Stomach smooth muscle (tissue), 2 donors: ENCODE data around the gene ATP13A1.
A peak's percentile ranks its signal among the peaks of the same experiment; 100 is the strongest.

Experiments
- H3K27ac ChIP-seq: one replicate; pipeline ENCODE4 v1.7.0; 2013; ENCODE audit warnings: mild to moderate bottlenecking, low read length, inconsistent platforms
- H3K27me3 ChIP-seq, 2 donors: one replicate each; pipeline ENCODE4 v1.7.0; 2013; ENCODE audit warnings: low read length in 2 of 2; ENCODE audit not compliant: insufficient read depth in 2 of 2, control insufficient read depth in 1 of 2
- H3K36me3 ChIP-seq, 2 donors: one replicate each; pipeline ENCODE4 v1.7.0; 2013; ENCODE audit warnings: low read length in 2 of 2; ENCODE audit not compliant: control insufficient read depth in 2 of 2, insufficient read depth in 2 of 2
- H3K4me1 ChIP-seq: one replicate; pipeline ENCODE4 v1.7.0; 2013; ENCODE audit warnings: low read length; ENCODE audit not compliant: control insufficient read depth, insufficient read depth
- H3K4me3 ChIP-seq, 2 donors: one replicate each; pipeline ENCODE4 v1.7.0; 2013; ENCODE audit warnings: low read length in 2 of 2
- H3K9ac ChIP-seq, 2 donors: one replicate each; pipeline ENCODE4 v1.7.0; 2013; ENCODE audit warnings: low read length in 2 of 2, mild to moderate bottlenecking in 1 of 2
- H3K9me3 ChIP-seq, 2 donors: one replicate each; pipeline ENCODE4 v1.7.0; 2013; ENCODE audit warnings: low read length in 2 of 2; ENCODE audit not compliant: control insufficient read depth in 2 of 2
- donor health status: healthy.
- donor health status: Pancreatic carcinoma.

The ATP13A1 gene

DNA sequence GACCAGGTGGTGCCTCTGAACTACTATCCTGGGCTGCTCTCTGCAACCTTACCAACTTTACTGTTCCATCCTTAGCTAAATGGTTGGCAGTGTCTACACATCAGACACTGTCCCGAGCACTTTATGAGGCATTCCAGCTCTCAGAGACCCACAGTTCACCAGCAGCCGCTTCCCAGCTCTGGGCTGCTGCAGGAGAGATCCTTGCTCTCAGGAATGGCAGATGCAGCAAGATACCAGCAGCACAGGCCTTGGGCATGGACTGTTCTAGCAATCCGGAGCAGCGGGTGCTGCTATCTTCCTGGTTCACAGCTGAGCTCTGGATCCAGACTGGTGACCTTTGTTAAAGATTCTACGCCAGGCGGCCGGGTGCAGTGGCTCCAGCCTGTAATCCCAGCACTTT is 32.1 kb downstream of the ATP13A1 start:
- peaks cover 0 to 2% of the 10 kb centered on the region in 2 donors for H3K36me3 ChIP-seq
- no peak overlapping the region for H3K9ac ChIP-seq
- no peaks in the 10 kb centered on the region for H3K9me3 ChIP-seq
- peaks cover 7% of the 10 kb centered on the region for H3K4me1 ChIP-seq
- no peak overlapping the region for H3K27ac ChIP-seq
- H3K4me3 ChIP-seq = no peak overlapping the region
- peaks cover 9 to 21% of the 10 kb centered on the region in 2 donors for H3K27me3 ChIP-seq

- Histone ChIP-seq H3K27me3 (peaks cover 9 to 21% of the 10 kb centered on the region in 2 donors), H3K4me1 (peaks cover 7% of the 10 kb centered on the region), H3K4me3 (no peak overlapping the region), H3K36me3 (peaks cover 0 to 2% of the 10 kb centered on the region in 2 donors), H3K9me3 (no peaks in the 10 kb centered on the region), H3K27ac (no peak overlapping the region), H3K9ac (no peak overlapping the region)
Measured at GRCh38 chr19:19630426-19630825, 33.0 kb downstream of the ATP13A1 start.

GRCh38 chr19:19630062-19630414 is 33.4 kb downstream of the ATP13A1 start:
- H3K4me1 ChIP-seq = peaks cover 7% of the 10 kb centered on the region
- no peak overlapping the region for H3K4me3 ChIP-seq
- peaks cover 0 to 2% of the 10 kb centered on the region in 2 donors for H3K36me3 ChIP-seq
- no peaks in the 10 kb centered on the region for H3K9me3 ChIP-seq
- no peak overlapping the region for H3K27ac ChIP-seq
- peaks cover 9 to 21% of the 10 kb centered on the region in 2 donors for H3K27me3 ChIP-seq
- no peak overlapping the region for H3K9ac ChIP-seq

- Histone ChIP-seq H3K36me3 (no peaks in the 10 kb centered on the region), H3K9ac (no peak overlapping the region), H3K9me3 (no peaks in the 10 kb centered on the region), H3K27me3 (peaks cover 9 to 21% of the 10 kb centered on the region in 2 donors), H3K27ac (no peak overlapping the region), H3K4me3 (no peak overlapping the region), H3K4me1 (peaks cover 7% of the 10 kb centered on the region)
Measured at GRCh38 chr19:19628501-19629134, 34.9 kb downstream of the ATP13A1 start.

DNA sequence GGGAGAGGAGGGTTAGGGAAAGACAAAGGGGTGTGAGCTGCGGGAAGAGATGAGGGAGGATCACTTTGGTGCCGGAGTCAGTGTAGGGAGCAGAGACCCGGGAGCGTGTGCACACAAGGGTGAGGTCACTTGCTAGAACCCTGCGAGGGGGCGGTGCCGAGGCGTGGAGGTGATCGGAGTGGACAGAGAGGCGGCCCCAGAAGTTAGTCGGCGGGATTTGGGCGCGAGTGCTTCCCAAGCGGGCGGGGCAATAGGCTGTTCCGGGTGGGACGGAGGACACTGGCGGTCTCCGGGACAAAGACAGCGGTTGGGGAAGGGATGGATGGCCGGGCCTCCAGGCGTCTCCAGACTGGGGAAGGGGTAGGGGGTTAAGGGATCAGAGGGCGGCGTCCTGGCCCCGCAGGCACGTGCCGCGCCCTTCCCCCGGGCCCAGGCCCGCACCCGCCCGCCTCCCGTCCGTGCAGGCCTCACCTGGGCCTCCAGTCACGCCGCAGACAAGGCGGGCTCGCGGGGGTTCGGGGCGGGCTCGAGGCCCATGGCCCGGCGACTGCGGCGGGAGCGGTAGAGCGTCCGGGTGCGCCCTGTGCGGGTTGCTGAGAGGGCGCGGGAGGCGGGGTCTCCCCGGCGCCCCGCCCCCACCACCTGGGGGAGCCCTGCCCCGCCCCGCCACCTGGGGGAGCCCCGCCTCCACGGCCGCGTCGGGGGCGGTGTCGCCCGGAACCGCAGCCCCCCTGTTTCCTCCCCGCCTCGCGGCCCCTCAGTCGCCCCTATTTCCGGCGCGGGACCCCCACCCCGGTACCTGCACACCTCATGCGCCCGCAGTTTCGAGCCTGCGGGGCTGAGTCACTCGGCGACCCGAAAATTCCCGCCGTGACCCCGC is 35.6 kb downstream of the ATP13A1 start, which contains the start of gene LPAR2:
TSS of gene LPAR2 (minus strand) at position 600 of the 880 bp plus-strand sequence. CDS start 945 bp downstream, outside the sequence.
- Histone ChIP-seq H3K27ac (no peak within 1 kb of the TSS), H3K36me3 (no peaks in the 10 kb centered on the region), H3K9me3 (no peaks in the 10 kb centered on the region), H3K9ac (no peak within 1 kb of the TSS), H3K4me3 (peak within 1 kb of the TSS in 1 of 2 donors; percentile 52), H3K27me3 (peaks cover 9 to 21% of the 10 kb centered on the region in 2 donors), H3K4me1 (peaks cover 7% of the 10 kb centered on the region)

DNA sequence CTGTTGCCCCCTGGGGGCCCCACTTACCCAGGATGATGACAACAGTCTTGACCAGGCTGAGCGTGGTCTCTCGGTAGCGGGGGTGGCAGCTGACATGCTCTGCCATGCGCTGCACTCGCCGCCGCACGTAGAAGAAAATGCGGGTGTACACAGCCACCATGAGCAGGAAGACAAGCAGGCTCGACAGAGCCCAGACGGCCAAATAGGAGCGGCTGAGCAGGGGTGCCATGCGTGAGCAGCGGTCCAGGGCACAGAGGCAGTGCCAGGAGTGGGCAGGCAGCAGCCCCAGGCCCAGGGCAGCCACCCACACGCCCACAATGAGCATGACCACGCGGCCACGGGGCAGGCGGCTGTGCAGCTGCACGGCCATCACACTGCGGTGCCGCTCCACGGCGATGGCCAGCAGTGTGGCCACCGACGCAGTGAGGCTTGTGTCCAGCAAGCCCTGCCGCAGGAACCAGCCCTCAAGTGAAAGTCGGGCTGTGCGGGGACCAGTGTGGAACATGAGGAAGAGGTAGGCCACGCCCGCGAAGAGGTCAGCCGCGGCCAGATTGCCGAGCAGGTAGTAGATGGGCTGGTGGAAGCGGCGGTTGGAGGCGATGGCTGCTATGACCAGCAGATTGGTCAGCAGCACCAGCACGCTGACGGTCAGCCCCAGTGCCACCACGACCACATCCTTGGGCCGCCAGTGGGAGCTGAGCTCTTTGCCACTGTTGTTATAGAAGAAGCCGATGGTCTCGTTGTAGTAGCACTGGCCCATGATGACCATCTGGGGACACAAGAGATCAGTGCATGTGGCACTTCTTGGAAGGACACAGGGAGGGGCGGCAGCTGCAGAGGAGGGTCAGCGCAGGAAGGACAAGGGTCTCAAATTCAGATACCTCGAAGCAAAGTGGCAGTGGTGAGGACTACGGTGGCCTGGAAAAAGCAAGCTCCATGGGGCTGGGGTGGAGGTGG is 36.7 kb downstream of the ATP13A1 start:
- Histone ChIP-seq H3K4me1 (peaks cover 7% of the 10 kb centered on the region), H3K9me3 (no peaks in the 10 kb centered on the region), H3K36me3 (no peaks in the 10 kb centered on the region), H3K4me3 (no peak overlapping the region), H3K27ac (no peak overlapping the region), H3K9ac (no peak overlapping the region), H3K27me3 (peaks cover 9 to 21% of the 10 kb centered on the region in 2 donors)

- Histone ChIP-seq H3K9me3 (no peaks in the 10 kb centered on the region), H3K27ac (no peak overlapping the region), H3K36me3 (no peaks in the 10 kb centered on the region), H3K9ac (no peak overlapping the region), H3K4me3 (no peak overlapping the region), H3K4me1 (peaks cover 7% of the 10 kb centered on the region), H3K27me3 (peaks cover 11 to 24% of the 10 kb centered on the region in 2 donors)
Measured at GRCh38 chr19:19624032-19624570, 39.4 kb downstream of the ATP13A1 start.

DNA sequence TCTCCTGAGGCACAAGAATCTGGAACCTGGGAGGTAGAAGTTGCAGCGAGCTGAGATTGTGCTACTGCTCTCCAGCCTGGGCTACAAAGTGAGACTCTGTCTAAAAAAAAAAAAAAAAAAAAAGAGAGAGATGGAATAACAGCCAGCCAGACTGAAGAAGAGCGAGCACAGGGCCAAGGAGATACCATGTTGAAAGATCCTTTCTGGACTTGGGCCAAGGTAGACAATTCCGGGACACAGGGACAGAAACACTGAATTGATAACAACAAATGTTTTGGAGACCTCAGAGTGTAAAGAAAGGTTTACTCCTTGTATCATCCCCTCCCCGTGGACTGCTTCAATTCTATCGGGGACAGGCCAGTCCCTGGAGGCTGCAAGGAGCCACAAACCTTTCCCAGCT is 40.1 kb downstream of the ATP13A1 start:
- Histone ChIP-seq H3K9me3 (no peaks in the 10 kb centered on the region), H3K36me3 (no peaks in the 10 kb centered on the region), H3K27me3 (peaks cover 10 to 24% of the 10 kb centered on the region in 2 donors), H3K4me3 (no peak overlapping the region), H3K9ac (no peak overlapping the region), H3K27ac (no peak overlapping the region), H3K4me1 (peaks cover 6% of the 10 kb centered on the region)

DNA sequence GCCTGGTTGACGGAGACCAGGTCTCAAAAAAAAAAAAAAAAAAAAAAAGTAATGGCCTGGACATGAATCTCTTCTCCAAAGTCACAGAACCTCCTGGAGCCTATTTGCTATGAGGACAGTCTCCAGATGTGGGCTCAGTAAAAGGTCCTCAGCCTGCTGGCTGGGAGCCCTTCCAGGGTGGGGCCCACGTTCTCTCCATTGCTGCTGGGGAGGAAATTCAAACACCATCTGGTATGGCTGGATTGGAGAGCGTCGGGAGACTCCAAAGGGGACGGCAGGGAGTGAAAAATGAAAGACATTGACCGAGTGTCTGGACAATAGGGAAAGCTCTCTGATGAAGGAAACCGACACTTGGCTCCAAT is 43.6 kb downstream of the ATP13A1 start:
- peaks cover 18 to 24% of the 10 kb centered on the region in 2 donors for H3K27me3 ChIP-seq
- no peaks in the 10 kb centered on the region for H3K9me3 ChIP-seq
- H3K9ac ChIP-seq = no peak overlapping the region
- H3K4me1 ChIP-seq = peaks cover 4% of the 10 kb centered on the region
- H3K4me3 ChIP-seq = no peak overlapping the region
- H3K36me3 ChIP-seq = no peaks in the 10 kb centered on the region
- no peak overlapping the region for H3K27ac ChIP-seq

- no peak overlapping the region for H3K9ac ChIP-seq
Measured at GRCh38 chr19:19619181-19619848, 44.2 kb downstream of the ATP13A1 start.

More at GRCh38 chr19:19619181-19619848, 44.2 kb downstream of the ATP13A1 start:
- H3K9me3 ChIP-seq = no peaks in the 10 kb centered on the region
- H3K27ac ChIP-seq = no peak overlapping the region
- H3K36me3 ChIP-seq = no peaks in the 10 kb centered on the region
- no peak overlapping the region for H3K4me3 ChIP-seq
- H3K4me1 ChIP-seq = peaks cover 4% of the 10 kb centered on the region
- peaks cover 18 to 24% of the 10 kb centered on the region in 2 donors for H3K27me3 ChIP-seq
